K562 treated with DMSO at 1 percent for 48 hours (cell line): ENCODE measurements around the gene NRTN. TPM values are rescaled to one million over a fixed set of nuclear protein-coding genes. Genes with fewer than 3 reads are reported as not detected.

Experiments used
- total RNA-seq: library from RNA; unstranded; fragments of 300-600 nt; gene quantifications from 2 replicates; pipeline ENCODE4 v1.2.3, GENCODE V29; 2022; ENCODE audit warnings: low replicate concordance; ENCODE audit errors: extremely low read depth

Gene NRTN
- not detected in 2 replicates for total RNA-seq

GRCh38 chr19:5804516-5805461, at the start of gene NRTN:
TSS of gene NRTN (plus strand) at chr19:5805067. CDS start at chr19:5824166, 19,099 bp downstream.

GRCh38 chr19:5784581-5785147, 20.2 kb upstream of the NRTN start, which contains the start of gene PRR22:
TSS of gene PRR22 (minus strand) at chr19:5784746. CDS start at chr19:5784660, 86 bp downstream.

GRCh38 chr19:5790559-5791520, 14.0 kb upstream of the NRTN start, which contains the start of gene DUS3L:
TSS of gene DUS3L (minus strand) at chr19:5791163. CDS start at chr19:5791141, 22 bp downstream.

GRCh38 chr19:5839065-5840017, 34.5 kb downstream of the NRTN start, which contains the start of gene FUT6:
TSS of gene FUT6 (minus strand) at chr19:5839702. CDS start at chr19:5832567, 7,135 bp downstream.

GRCh38 chr19:5851302-5851701, 46.4 kb downstream of the NRTN start, which contains the start of gene FUT3:
TSS of gene FUT3 (minus strand) at chr19:5851449.

Other genes starting within 250 kb of the NRTN start
- gene TINCR, start 237.1 kb upstream of the NRTN start, total RNA-seq = not detected in 2 replicates
- not detected in 2 replicates for gene SAFB2, start 182.3 kb upstream of the NRTN start, total RNA-seq
- 177 TPM in 1 of 2 replicates, not detected in the other for gene SAFB, start 182.0 kb upstream of the NRTN start, total RNA-seq
- gene MICOS13, start 124.6 kb upstream of the NRTN start, total RNA-seq = not detected in 2 replicates
- not detected in 2 replicates for gene HSD11B1L, start 124.0 kb upstream of the NRTN start, total RNA-seq
- 2,766 TPM in 1 of 2 replicates, not detected in the other for gene RPL36, start 114.8 kb upstream of the NRTN start, total RNA-seq
- not detected in 2 replicates for gene LONP1, start 84.9 kb upstream of the NRTN start, total RNA-seq
- gene CATSPERD, start 84.4 kb upstream of the NRTN start, total RNA-seq = not detected in 2 replicates
- not detected in 2 replicates for gene PRR22, start 20.3 kb upstream of the NRTN start, total RNA-seq
- gene DUS3L, start 13.9 kb upstream of the NRTN start, total RNA-seq = not detected in 2 replicates
- gene FUT6, start 34.6 kb downstream of the NRTN start, total RNA-seq = not detected in 2 replicates
- gene FUT3, start 46.4 kb downstream of the NRTN start, total RNA-seq = not detected in 2 replicates
- gene FUT5, start 65.5 kb downstream of the NRTN start, total RNA-seq = not detected in 2 replicates
- not detected in 2 replicates for gene NDUFA11, start 98.7 kb downstream of the NRTN start, total RNA-seq
- not detected in 2 replicates for gene VMAC, start 99.8 kb downstream of the NRTN start, total RNA-seq
- gene CAPS, start 109.2 kb downstream of the NRTN start, total RNA-seq = not detected in 2 replicates
- not detected in 2 replicates for gene RANBP3, start 173.1 kb downstream of the NRTN start, total RNA-seq